Effector CD8-positive, alpha-beta T cell (primary cell): ENCODE results near the gene CAMKK2.
"Not testable (repeated sequence)": the region's sequence is repeated elsewhere in the genome, so short reads cannot be mapped to it uniquely, and the experiment has no call there.

Experiments used
- DNase-seq: peaks from one replicate; lab custom pipeline; 2025; lab: John Stamatoyannopoulos, UW

The CAMKK2 gene

DNA sequence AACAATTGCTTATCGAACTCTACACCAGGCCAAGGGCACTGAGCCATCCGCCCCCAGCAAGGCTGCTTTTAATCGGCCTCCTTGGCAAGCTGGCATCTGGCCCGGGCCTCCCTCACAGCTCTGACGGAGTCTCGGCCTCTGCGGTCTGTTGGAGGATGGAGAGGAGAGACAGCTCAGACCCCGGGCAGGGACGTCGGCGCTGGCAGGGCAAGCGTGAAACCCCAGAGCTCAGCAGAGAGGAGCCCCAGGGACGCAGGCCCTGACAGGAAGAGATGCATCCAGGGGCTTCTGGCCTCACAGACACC, 17.5 kb downstream of the CAMKK2 start:
- DNase-seq = no peak

DNA sequence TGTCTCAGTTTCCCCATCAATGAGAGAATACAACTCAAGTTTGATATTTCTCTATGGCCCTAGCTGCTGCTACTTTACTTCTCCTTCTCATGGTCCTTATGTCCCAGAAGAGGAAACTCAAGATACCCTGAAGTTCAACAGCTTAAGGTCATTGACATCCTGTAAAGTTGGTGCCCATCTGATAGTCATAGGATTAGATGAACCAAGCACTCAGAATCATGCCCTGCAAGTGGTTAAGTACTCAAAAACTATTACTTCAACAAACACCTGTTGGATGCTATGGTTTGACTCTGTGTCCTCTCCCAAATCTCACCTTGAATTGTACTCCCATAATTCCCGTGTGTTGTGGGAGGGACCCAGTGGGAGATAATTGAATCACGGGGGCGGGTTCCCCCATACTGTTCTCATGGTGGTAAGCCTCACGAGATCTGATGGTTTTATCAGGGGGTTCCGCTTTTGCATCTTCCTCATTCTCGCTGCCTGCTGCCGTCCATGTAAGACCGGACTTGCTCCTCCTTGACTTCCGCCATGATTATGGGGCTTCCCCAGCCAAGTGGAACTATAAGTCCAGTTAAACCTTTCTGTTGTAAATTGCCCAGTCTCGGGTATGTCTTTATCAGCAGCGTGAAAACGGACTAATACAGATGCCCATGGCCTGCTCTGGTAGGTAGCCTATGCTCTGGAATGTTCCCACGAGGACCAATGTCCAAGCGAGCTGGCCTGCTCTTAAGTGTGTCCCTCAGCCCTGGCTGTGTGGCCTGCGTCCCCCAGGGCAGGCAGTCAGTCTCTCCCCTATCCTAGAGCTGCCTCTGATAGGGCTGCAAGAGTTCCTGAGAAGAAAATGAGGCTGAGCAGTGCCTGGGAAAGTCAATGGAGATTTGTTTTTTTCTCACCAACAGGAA, 18.1 kb downstream of the CAMKK2 start:
- DNase-seq = no peak

DNA sequence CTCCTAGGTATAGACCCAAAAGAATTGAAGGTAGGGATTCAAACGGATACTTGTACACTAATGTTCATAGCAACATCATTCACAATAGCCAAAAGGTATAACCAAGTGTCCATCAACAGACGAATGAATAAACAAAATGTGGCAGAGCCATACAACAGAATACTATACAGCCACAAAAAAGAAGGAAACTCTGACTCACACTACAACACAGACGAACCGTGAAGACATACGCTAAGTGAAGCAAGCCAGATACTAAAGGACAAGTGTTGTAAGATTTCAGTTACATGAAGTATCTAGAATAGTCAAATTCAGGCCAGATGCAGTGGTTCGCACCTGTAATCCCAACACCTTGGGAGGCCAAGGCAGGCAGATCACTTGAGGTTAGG, 19.1 kb downstream of the CAMKK2 start:
- no peak for DNase-seq

DNA sequence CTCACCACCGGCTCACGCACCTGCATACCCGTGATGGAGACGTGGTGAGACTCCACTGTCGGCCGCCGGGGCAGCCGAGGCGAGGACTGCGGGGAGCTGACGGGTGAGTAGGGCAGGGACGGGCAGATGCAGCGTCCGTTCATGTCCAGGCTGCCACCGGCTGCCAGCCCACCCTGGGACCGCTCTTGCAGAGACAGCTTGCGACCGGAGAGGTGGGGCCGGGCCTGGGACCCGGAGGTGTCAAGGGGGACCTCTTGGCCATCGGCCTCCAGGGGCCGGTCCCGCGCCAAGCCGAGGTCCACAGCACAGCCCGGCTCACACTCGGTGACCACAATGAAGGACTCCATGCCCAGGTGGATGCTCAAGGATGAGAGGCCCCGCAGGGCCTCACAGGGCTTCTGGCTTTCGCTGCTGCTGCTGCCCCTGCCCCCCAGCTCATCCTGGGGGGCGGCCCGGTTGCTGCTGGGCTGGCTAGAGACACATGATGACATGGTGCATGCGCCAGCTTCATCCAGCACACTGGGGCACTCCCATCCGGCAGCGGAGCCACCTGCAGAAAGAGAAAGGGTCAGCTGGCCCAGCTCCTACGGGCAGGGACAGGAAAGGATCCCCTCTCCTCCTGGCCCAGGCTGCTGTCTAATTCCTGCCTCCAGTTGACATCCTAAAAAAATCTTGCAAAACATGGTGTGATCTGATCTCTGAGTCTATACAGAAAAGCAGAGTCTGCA, 22.3 kb downstream of the CAMKK2 start:
- DNase-seq = no peak

DNA sequence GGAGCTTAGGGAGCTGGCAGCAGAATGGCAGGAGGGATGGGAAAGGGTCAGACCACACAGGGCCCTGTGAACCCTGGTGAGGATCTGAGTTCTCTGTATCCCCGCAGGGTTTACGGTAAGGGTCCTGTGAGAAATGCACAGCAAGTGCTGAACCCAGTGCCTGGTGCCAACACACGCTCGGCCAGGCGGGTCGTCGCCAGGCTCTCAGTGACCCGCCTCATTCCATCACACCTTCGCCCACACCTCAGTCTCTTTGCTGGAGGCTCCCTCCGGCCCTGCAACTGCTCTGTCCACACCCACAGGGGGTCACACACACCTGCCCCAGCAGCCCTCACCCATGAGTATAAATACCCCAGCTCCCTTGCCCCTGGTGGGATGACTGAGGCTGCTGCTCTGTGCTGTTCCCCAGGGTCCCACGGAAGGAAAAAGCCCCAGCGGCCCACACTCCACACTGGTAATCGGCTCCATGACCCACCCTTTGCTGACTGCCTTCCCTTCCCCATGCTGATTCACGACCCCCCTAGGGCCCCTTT, 23.1 kb downstream of the CAMKK2 start:
- DNase-seq = no peak

DNA sequence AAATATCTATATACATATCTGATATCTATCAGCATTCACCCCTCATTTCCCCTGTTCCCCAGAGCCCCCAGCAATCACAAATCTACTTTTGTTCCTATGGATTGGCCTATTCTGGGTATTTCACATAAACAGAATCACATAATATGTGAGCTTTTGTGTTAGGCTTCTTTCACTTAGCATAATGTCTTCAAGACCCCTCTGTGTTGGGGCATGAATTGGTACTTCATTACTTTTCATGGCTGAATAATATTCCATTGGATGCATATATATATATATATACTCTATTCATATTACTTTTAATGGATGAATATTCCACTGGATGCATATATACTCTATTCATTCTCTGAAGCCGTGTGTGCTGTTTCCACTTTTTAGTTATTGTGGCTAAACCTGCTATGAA, 28.7 kb downstream of the CAMKK2 start:
- no peak for DNase-seq

DNA sequence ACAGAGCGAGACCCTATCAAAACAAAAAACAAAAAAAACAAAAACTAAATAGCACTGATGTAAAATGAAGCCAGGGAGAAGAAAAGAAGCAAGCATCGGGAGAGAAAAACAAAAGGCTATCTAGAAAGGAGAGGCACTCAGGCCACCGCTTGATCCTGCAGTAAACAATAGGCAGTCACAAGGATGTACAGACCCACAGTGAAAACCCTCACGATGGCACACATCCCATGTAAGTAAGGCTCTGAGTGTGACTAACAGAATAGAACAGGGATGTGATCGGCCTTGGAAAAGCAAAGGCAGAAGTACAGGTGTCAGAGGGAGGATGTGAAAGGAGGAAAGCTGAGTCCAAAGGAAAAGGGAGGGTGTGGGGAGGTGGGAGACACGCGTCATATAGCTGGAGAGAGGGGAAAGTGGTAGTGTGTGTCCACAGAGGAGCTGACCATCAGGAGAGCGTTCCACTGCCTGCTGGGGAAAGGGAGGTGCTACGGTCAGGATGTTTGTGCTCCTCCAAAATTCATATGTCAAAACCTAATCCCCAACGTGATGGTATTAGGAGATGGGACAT, 31.5 kb downstream of the CAMKK2 start:
- DNase-seq = no peak

DNA sequence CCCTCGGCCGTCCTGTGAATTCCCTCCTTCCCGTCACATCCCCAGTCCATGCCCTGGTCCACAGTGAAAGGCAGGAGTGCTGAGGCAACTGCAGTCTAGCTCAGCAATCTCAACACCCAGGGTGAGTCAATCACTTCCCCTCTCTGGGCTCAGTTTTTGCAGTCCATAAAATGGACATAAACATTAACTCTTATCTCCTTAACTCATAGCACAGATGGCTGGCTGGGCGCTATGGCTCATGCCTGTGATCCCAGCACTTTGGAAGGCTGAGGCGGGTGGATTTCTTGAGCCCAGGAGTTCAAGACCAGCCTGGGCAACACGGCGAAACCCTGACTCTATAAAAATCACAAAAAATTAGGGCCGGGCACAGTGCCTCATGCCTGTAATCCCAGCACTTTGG, 32.4 kb downstream of the CAMKK2 start:
- DNase-seq = no peak

DNA sequence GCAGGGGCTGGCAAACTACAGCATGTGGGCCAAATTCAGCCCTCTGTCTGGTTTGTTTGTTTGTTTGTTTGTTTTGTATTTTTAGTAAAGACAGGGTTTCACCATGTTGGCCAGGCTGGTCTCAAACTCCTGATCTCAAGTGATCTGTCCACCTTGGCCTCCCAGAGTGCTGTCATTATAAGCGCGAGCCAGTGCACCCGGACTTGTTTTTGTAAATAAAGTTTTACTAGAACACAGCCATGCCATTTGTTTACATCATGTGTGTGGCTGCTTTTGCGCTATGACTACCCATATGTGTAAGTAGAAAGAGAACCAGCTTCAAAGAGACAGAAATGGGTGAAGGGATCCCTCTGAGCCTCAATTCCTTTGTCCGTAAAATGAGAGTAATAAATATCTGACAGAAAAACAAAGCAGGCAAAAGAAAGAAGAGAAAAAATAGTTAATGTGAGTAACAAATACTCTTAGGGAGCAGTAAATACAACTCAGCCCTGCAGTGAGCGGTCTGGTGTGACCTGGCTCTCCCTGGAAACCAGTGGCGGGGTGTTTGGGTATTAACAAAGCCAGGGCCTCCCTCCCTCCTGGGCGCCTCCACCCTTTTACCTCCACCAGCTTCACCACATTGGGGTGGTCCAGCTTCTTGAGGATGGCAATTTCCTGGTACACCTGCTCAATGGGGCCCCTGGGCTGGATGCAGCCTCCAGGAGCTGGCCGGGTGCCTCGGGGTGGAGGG, 33.1 kb downstream of the CAMKK2 start:
- DNase-seq = no peak

DNA sequence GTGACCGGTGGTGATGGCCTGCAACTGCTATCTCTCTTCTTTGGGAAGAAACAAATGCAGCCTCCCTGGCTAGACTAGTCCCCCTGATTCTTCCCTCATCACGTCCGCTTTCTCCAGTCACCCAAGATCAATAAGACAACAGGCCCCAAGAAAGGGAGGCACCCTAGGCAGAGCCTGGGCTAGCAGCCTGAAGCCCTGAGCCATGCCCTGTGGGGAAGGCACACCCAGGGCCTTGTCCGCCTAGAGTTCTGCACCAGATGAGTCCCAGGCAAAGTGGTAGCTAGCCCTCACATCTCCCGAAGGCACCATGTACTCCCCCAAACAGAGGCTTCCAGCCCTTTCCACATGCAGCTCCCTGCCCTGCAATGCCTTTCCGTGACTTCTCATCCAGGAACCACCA, 35.1 kb downstream of the CAMKK2 start:
- no peak for DNase-seq

DNA sequence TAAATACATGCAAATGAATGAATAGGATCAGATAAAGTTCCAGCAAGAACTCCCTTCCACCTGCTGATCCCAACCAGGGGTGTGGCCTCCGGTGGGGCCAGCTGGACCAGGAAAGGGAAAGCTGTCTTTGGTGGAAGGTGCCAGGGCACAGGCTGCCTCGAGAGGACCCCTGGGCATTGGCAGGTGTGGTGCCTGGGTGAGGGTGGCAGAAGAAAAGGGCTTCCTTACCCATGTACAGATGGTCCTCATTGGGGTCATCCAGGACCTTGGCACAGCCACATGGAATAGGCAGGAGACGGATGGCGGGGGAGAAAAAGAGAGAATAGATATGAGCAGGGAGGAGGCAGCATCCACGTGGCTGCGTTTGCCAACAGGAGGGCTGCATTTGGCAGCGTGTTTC, 36.4 kb downstream of the CAMKK2 start:
- no peak for DNase-seq

DNA sequence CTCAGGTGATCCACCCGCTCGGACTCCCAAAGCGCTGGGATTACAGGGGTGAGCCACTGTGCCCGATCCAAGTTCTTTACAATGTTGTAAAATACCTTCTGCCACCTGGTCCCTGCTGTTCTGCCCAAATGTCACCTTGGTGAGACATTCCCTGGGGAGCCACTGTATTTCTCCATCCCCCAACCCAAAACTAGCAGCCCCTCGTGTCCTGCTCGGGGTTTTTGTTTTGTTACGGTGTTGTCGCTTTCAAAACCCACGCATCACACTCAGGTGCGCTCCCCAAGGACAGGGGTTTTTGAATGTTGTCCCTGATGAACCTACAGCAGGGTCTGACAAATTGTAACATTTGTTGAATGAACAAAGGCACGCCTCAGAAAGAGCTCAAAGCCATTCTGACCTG, 37.4 kb downstream of the CAMKK2 start:
- DNase-seq = no peak

DNA sequence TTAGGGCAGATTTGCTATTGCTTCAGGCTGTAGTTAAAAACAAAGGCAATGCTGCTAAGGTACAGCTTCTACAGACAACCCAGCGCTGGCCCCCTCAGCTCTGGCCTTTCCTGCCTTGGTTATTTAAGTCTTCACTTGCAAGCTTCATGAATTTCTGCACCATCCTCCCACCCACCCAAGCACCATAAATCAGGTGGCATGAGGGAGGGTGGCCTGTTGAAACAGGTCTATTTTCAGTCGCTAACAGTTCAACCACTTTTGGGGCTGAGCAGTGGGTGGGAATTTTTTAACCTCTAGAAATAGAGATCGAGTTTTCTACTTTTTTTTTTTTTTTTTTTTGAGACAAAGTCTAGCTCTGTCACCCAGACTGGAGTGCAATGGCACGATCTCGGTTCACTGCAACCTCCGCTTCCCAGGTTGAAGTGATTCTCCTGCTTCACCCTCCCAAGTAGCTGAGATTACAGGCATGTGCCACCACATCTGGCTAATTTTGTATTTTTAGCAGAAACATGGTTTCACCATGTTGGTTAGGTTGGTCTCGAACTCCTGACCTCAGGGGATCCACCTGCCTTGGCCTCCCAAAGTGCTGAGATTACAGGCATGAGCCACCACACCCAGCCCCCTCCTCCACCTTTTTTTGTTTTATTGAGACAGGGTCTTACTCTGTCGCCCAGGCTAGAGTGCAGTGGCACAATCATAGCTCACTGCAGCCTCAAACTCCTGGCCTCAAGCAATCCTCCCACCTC, 38.6 kb downstream of the CAMKK2 start:
- DNase-seq = not testable (repeated sequence)

DNA sequence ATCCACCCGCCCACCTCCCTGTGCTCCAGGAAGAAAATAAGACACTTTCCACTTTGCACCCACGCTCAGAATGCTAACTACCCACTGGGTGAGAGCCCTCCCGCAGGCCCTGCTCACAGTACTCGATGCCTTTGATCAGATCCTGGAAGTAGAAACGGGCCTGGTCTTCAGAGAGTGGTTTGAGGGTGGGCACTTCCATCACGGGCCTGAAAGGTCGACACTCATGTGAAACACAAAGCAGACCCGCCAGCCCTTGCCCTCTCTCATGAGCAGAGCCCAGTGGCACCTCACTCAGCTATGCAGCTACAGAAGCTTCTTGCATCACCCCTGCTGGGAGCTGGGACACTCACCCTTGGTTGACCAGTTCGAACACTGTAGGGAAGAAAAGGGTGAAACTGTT, 41.1 kb downstream of the CAMKK2 start:
- DNase-seq = no peak

DNA sequence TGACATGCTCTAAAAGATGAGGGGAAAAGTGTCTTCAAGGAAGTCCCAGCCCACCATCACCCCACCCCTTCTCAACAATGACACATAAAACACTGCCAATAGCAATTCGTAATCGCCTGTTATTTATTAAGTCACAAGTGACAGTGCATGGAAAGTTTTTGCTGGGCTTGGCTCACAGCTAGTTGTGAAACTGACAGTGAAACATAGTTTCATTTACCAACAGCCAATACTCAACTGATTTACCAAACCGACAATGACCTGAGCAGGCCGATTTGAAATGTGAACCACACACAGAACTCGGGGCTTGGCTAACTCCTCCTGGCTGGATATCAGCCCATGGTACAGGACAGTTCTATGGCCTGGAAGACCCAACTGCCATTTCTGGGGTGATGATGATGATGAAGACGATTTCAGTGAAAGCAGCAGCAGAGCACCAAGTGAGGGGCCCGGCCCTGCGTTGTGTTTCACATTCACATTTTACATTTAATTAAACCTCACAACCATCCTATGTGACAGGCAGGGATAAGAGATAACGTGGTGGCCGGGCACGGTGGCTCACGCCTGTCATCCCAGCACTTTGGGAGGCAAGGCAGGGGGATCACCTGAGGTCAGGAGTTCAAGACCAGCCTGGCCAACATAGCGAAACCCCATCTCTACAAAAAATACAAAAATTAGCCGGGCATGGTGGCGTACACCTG, 42.7 kb downstream of the CAMKK2 start:
- no peak for DNase-seq

DNA sequence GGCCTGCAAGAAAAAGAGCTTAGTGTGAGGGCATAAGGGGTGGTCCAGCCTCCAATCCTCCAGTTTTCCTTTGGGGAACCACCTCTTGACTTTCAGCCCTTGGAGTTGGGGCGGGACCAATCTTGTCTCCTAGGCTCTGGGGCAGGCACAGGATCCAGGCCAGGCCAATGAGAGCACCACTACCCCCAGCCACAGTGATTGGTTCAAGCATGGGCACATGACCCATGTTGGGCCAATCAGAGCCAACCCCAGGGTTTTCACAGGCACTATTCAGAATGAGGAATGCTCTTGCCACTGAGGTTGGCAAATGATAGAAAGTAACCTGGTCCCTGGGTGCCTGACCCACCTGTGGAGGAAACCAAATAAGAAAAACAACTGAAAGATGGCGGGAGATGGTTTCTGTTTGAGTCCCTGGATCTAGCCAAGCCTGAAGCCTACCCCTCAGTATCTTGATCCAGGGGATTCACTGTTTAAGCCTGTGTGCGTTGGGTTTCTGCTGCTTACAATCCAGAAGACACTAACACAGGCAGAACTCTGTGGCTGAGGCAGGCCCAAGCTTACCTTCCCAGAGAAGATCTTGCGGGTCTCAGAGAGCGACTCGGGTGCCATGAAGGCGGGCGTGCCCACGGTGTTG, 43.7 kb downstream of the CAMKK2 start:
- DNase-seq = no peak

DNA sequence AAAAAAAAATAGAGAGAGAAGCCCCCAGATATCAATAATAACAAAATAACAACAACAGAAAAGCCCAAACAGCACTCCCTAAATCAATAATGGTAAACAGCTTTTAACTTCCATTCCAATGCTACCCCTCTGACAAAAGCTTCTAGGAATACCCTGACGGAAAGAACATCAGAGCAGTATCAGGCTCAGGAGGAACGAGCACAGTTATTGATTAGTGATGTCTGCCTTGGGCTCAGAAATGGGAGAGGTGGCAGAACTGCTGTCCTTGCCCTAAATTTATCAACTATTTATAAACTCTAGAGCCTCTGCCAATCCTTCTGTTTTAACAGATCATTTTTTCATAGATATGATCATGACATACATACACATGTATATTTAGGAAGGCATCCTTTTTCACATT, 44.7 kb downstream of the CAMKK2 start:
- DNase-seq = no peak

DNA sequence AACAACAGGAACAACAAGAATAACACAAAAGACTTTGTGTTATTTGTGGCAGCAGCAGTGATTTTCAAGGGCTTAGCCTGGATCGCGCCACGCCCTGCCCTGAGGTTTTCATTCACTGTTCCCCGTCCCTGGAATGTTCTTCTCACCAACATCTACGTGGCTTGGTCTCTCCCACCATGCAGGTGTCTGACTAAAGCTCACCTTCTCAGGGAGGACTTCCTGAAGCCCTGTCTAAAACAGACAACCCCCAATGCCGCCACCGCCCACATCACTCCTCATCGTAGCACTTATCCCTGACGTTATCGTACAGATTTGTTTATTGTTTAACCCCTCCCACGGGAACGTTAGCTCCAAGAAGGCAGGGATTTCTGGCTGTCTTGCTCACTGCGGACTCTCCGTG, 46.1 kb downstream of the CAMKK2 start:
- DNase-seq = no peak

DNA sequence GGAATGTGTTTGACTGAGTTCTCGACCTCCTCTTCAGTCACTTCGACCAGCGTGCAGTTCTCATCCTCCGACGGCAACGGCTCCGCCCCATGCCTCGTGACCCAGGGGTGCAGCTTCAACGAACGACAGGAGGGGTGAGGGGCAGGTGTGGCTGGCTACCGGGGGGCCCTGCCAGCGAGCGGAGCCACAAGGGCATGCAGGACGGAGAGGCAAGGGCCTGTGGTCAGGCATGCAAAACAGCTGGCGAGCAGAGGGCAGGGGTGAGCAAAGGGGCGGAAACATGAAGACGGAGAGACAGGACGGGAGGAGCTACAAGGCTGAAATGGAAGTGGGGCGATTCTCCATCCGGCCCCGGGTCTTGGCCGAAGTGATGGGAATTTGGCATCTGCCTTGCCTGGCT, 47.9 kb downstream of the CAMKK2 start:
- DNase-seq = no peak

DNA sequence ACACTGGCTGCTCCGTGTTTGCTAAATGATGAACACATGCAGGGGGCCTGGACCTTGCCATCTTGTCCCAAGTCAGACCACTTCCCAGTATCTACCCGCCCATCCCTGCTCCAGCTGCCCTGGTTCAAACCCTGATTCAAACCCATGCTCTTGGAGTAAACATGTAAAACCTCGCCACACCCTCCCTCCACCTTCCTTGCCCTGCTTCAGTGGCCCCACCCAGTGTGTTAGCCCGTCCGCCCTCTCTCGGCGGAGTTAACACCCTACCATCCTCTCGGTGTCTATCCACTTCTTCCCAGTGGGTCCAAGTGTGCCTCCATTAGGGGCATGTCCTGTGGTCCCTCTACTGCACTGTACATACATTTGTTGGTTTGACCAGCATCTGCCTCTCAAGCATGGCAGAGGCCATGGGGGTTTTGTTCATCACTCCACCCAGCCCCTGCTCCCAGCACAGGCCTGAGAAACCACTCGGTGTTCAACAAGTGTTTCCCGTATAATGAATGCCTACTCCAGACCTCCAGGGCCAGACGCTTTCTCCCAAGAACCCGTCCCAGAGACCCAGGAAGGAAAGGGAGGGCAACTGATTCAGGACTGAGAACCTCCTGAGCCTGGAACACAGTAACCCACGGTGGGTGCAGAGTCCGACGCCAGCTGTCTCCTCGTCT, 49.5 kb downstream of the CAMKK2 start:
- no peak for DNase-seq
